ENCODE measurements around the gene CCL25. TPM values are rescaled to one million over a fixed set of nuclear protein-coding genes. Genes with fewer than 3 reads are reported as not detected.

The CCL25 gene
- total and polyA plus RNA-seq, 2 of the 13 experiments (the other 11 are each of a cell fraction or from before 2014, with no cell fraction given), result not detected

GRCh38 chr19:8005534-8006256 is 46.9 kb upstream of the CCL25 start, which contains the start of gene ELAVL1 (continued):
- TF ChIP-seq RAD21 (CRISPR knock-in tag; IDR thresholded peaks at IDR 0.05) (peak; percentile 28; the same call in 1 of the 2 replicates), SAFB2 (CRISPR knock-in tag; IDR thresholded peaks at IDR 0.05; ENCODE audit: borderline replicate concordance, low read depth) (no peak), HOXA3 (CRISPR knock-in tag; IDR thresholded peaks at IDR 0.05) (peak; percentile 87), ZBTB26 (CRISPR knock-in tag; IDR thresholded peaks at IDR 0.05; ENCODE audit: borderline replicate concordance) (no peak; the same call in 1 of the 2 replicates), NCOR1 (IDR thresholded peaks at IDR 0.05; ENCODE audit: borderline replicate concordance, low read length) (no peak), PRDM10 (CRISPR knock-in tag; IDR thresholded peaks at IDR 0.05; ENCODE audit: low read depth) (no peak), SMYD3 (CRISPR knock-in tag; IDR thresholded peaks at IDR 0.05) (0 out of 2 replicates have a peak, but pooled peaks have one; percentile 37), CTCF (CRISPR knock-in tag; IDR thresholded peaks at IDR 0.05) (no peak), TRIM22 (IDR thresholded peaks at IDR 0.05) (no peak), ZNF607 (CRISPR knock-in tag; IDR thresholded peaks at IDR 0.05; ENCODE audit: borderline replicate concordance) (no peak), PREB (CRISPR knock-in tag; IDR thresholded peaks at IDR 0.05) (no peak)
- TF ChIP-seq, protein P1, sequence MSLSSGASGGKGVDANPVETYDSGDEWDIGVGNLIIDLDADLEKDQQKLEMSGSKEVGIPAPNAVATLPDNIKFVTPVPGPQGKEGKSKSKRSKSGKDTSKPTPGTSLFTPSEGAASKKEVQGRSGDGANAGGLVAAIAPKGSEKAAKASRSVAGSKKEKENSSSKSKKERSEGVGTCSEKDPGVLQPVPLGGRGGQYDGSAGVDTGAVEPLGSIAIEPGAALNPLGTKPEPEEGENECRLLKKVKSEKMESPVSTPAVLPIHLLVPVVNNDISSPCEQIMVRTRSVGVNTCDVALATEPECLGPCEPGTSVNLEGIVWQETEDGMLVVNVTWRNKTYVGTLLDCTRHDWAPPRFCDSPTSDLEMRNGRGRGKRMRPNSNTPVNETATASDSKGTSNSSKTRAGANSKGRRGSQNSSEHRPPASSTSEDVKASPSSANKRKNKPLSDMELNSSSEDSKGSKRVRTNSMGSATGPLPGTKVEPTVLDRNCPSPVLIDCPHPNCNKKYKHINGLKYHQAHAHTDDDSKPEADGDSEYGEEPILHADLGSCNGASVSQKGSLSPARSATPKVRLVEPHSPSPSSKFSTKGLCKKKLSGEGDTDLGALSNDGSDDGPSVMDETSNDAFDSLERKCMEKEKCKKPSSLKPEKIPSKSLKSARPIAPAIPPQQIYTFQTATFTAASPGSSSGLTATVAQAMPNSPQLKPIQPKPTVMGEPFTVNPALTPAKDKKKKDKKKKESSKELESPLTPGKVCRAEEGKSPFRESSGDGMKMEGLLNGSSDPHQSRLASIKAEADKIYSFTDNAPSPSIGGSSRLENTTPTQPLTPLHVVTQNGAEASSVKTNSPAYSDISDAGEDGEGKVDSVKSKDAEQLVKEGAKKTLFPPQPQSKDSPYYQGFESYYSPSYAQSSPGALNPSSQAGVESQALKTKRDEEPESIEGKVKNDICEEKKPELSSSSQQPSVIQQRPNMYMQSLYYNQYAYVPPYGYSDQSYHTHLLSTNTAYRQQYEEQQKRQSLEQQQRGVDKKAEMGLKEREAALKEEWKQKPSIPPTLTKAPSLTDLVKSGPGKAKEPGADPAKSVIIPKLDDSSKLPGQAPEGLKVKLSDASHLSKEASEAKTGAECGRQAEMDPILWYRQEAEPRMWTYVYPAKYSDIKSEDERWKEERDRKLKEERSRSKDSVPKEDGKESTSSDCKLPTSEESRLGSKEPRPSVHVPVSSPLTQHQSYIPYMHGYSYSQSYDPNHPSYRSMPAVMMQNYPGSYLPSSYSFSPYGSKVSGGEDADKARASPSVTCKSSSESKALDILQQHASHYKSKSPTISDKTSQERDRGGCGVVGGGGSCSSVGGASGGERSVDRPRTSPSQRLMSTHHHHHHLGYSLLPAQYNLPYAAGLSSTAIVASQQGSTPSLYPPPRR (CRISPR knock-in tag; IDR thresholded peaks at IDR 0.05; ENCODE audit: borderline replicate concordance), result peak; percentile 54; the same call in 1 of the 2 replicates
- TF ChIP-seq, protein P2, sequence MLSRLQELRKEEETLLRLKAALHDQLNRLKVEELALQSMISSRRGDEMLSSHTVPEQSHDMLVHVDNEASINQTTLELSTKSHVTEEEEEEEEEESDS (CRISPR knock-in tag; IDR thresholded peaks at IDR 0.05; ENCODE audit: borderline replicate concordance), result 0 out of 2 replicates have a peak, but pooled peaks have one; percentile 42

Data from HepG2 (cell line).